SHP77 (cell line): Measurements from ENCODE around the gene MLLT10.

Experiments
- DNase-seq, 2 experiments: peaks; one replicate each; lab custom pipeline; 2025; lab: John Stamatoyannopoulos, UW

Gene MLLT10

GRCh38 chr10:21776883-21777282 lies 242.9 kb downstream of the MLLT10 start:
- no peak for DNase-seq

DNA sequence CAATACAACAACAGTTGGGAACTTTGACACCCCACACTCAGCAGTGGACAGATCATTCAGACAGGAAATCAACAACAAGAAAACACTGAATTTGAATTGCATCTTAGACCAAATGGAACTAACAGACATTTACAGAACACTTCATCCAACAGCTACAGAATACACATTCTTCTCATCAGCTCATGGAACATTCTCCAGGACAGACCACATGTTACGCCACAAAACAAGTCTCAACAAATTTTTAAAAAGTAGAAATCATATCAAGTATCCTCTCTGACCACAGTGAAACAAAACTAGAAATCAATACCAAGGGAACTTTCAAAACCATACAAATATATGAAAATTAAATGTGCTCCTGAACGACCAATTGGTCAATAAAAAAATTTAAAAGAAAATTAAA lies 257.2 kb downstream of the MLLT10 start:
- DNase-seq = no peak
